ENCODE measurements around the gene SOX18. TPM values are rescaled to one million over a fixed set of nuclear protein-coding genes. Genes with fewer than 3 reads are reported as not detected.

Gene SOX18
- total RNA-seq, 4 donors from 2014 or later: 2.9 to 6.5 (median 5.6) TPM

DNA sequence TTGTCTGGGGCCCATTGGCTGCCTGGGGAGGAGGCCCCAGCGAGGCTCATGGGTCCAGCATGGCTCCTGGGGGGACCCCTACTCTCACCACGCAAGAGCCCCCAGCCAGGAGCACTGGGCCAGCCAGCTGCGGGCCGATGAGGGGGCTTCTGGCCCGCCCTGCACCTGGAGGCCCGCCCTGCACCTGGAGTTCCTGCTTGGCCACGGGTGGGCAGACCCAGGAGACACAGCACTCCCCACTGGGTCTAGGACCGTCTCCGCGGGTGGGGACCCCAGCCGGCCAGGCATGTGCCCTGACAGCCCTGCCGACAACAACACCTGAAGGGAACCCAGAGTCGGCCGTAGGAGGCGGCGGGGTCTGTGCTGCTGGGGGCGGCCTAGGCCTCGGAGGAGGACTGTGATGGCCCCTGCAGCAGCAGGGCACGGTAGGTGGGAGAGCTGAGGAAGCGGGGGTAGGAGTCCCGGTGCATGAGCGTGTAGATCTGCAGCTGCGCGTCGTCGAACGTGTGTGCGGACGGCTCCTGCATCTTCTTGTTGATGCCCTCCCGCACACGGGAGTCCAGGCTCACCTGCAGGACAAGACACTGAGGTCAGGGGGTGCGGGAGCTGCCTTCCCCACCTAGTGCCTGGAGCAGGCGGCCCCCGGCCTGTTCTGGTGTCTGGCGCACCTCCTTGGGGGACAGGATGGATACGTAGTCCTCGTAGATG is 24.2 kb upstream of the SOX18 start:
- no peak for ATAC-seq
- no peak for DNase-seq
- Histone ChIP-seq H3K9me3 (no peaks in the 10 kb centered on the region), H3K4me1 (peaks cover 3 to 6% of the 10 kb centered on the region in 2 donors), H3K27me3 (peaks cover 0 to 2% (median 0%) of the 10 kb centered on the region in 3 donors), H3K36me3 (no peaks in the 10 kb centered on the region), H3K4me3 (no peak overlapping the region), H3K27ac (no peak overlapping the region)
- TF ChIP-seq CTCF (IDR thresholded peaks at IDR 0.05 in 4 of 5, conservative IDR thresholded peaks at IDR 0.05 in 1 of 5) (no peak), POLR2A (IDR thresholded peaks at IDR 0.05) (no peak)
- intact Hi-C loops (cut with DNase I; ENCODE audit: low total_unique reads) (no loop called here), in situ Hi-C loops (cut with MboI; ENCODE audit: low sequenced_read_pairs in 4 of 4) (no loop called here)

GRCh38 chr20:64072498-64073063 is 23.1 kb upstream of the SOX18 start:
- Histone ChIP-seq H3K36me3 (no peaks in the 10 kb centered on the region), H3K4me1 (no peaks in the 10 kb centered on the region), H3K27ac (no peak overlapping the region), H3K9me3 (no peaks in the 10 kb centered on the region), H3K4me3 (no peak overlapping the region), H3K27me3 (no peaks in the 10 kb centered on the region)
- ATAC-seq: no peak
- TF ChIP-seq CTCF (IDR thresholded peaks at IDR 0.05 in 4 of 5, conservative IDR thresholded peaks at IDR 0.05 in 1 of 5): no peak
- TF ChIP-seq POLR2A (IDR thresholded peaks at IDR 0.05): no peak
- in situ Hi-C loops (cut with MboI; ENCODE audit: low sequenced_read_pairs in 4 of 4) (no loop called here), intact Hi-C loops (cut with DNase I; ENCODE audit: low total_unique reads) (no loop called here)
- DNase-seq: no peak

- no peak for ATAC-seq
These were observed 22.2 kb upstream of the SOX18 start for GRCh38 chr20:64071341-64072332.

More at GRCh38 chr20:64071341-64072332, 22.2 kb upstream of the SOX18 start:
- no peaks in the 10 kb centered on the region for H3K36me3 ChIP-seq
- no peak overlapping the region for H3K4me3 ChIP-seq
- DNase-seq: no peak
- in situ Hi-C loops (cut with MboI; ENCODE audit: low sequenced_read_pairs in 4 of 4): no loop called here
- no peaks in the 10 kb centered on the region for H3K27me3 ChIP-seq
- intact Hi-C loops (cut with DNase I; ENCODE audit: low total_unique reads): no loop called here
- no peak for TF ChIP-seq CTCF (IDR thresholded peaks at IDR 0.05 in 4 of 5, conservative IDR thresholded peaks at IDR 0.05 in 1 of 5)
- no peak for TF ChIP-seq POLR2A (IDR thresholded peaks at IDR 0.05)
- no peaks in the 10 kb centered on the region for H3K4me1 ChIP-seq
- H3K9me3 ChIP-seq: no peaks in the 10 kb centered on the region
- H3K27ac ChIP-seq: no peak overlapping the region

Measured in gastrocnemius medialis (tissue), 4 donors.